IMR-90 (cell line): ENCODE data around the gene TRIM46. TPM values are rescaled to one million over a fixed set of nuclear protein-coding genes. Genes with fewer than 3 reads are reported as not detected.

Experiments
- ATAC-seq: fragments of 200-7000 bp; cut with Tn5 transposase; 2 replicates; pipeline ENCODE4 v1.9.1; 2020; ENCODE audit warnings: low read depth, mild to moderate bottlenecking, moderate library complexity
- BruUV-seq: library from RNA; stranded (reverse); fragments of 400-500 nt; replicated peaks from 2 replicates; lab custom pipeline; 2021; lab: Mats Ljungman, UMichigan
- CTCF ChIA-PET: fragments of 300-600 bp; formaldehyde crosslinking; extraction: SDS; loops from one replicate; lab custom pipeline; 2021; ENCODE audit warnings: antibody characterized with exemption; lab: Yijun Ruan, JAX
- POLR2A ChIA-PET: fragments of 300-600 bp; sonication (Branson Sonifier 250); formaldehyde crosslinking; loops from one replicate; lab custom pipeline; 2022; ENCODE audit warnings: antibody characterized with exemption; ENCODE audit not compliant: unreplicated experiment; lab: Charles Lee
- DNase-seq: peaks from one replicate; pipeline ENCODE4 v3.0.0; 2013
- H2AFZ ChIP-seq: replicated peaks from 2 replicates; pipeline ENCODE3; 2013; ENCODE audit warnings: low read length, mild to moderate bottlenecking; ENCODE audit not compliant: poor library complexity
- H2AK5ac ChIP-seq: 2 replicates; pipeline ENCODE4 v1.6.1; 2013; ENCODE audit warnings: low read depth, low read length, inconsistent platforms
- H2AK9ac ChIP-seq: replicated peaks from 2 replicates; pipeline ENCODE3; 2013; ENCODE audit warnings: mild to moderate bottlenecking, low read depth, low read length, moderate library complexity; ENCODE audit not compliant: poor library complexity
- H2BK120ac ChIP-seq: 2 replicates; pipeline ENCODE4 v1.6.1; 2013; ENCODE audit warnings: low read depth, low read length, inconsistent platforms
- H2BK15ac ChIP-seq: 3 replicates; pipeline ENCODE4 v1.6.1; 2013; ENCODE audit warnings: low read depth, low read length, inconsistent platforms
- H2BK20ac ChIP-seq: 2 replicates; pipeline ENCODE4 v1.6.1; 2013; ENCODE audit warnings: low read depth, mild to moderate bottlenecking, inconsistent platforms, low read length, moderate library complexity
- H2BK5ac ChIP-seq: 2 replicates; pipeline ENCODE4 v1.6.1; 2013; ENCODE audit warnings: mild to moderate bottlenecking, low read depth, low read length, inconsistent platforms; ENCODE audit not compliant: poor library complexity, severe bottlenecking
- H3K14ac ChIP-seq: replicated peaks from 2 replicates; pipeline ENCODE4 v1.6.1; 2013; ENCODE audit warnings: low read depth, low read length, inconsistent platforms
- H3K18ac ChIP-seq: 2 replicates; pipeline ENCODE4 v1.6.1; 2013; ENCODE audit warnings: low read depth, low read length, control low read depth
- H3K23ac ChIP-seq: 2 replicates; pipeline ENCODE4 v1.6.1; 2013; ENCODE audit warnings: low read depth, low read length, inconsistent platforms
- H3K27ac ChIP-seq: 2 replicates; pipeline ENCODE4 v1.5.1; 2013; ENCODE audit warnings: mild to moderate bottlenecking, control low read depth, low read length; ENCODE audit not compliant: insufficient read depth
- H3K27me3 ChIP-seq: 2 replicates; pipeline ENCODE4 v1.6.1; 2013; ENCODE audit warnings: low read length; ENCODE audit not compliant: control insufficient read depth, insufficient read depth
- H3K36me3 ChIP-seq: 2 replicates; pipeline ENCODE4 v1.6.1; 2013; ENCODE audit warnings: low read length, mixed read lengths; ENCODE audit not compliant: control insufficient read depth, insufficient read depth
- H3K4ac ChIP-seq: 2 replicates; pipeline ENCODE4 v1.6.1; 2013; ENCODE audit warnings: low read depth, low read length, inconsistent platforms
- H3K4me1 ChIP-seq: 2 replicates; pipeline ENCODE4 v1.6.1; 2013; ENCODE audit warnings: low read length, mixed read lengths; ENCODE audit not compliant: control insufficient read depth, insufficient read depth
- H3K4me2 ChIP-seq: 2 replicates; pipeline ENCODE4 v1.6.1; 2013; ENCODE audit warnings: low read depth, mild to moderate bottlenecking, control low read depth, low read length, moderate library complexity
- H3K4me3 ChIP-seq: 2 replicates; pipeline ENCODE4 v1.5.1; 2013; ENCODE audit warnings: low read depth, mild to moderate bottlenecking, control low read depth, low read length, moderate library complexity; ENCODE audit not compliant: insufficient read depth
- H3K56ac ChIP-seq: 2 replicates; pipeline ENCODE4 v1.6.1; 2013; ENCODE audit warnings: low read length, inconsistent platforms; ENCODE audit not compliant: insufficient read depth; ENCODE audit errors: extremely low read depth
- H3K79me1 ChIP-seq, 2 experiments: 2 replicates each; pipeline ENCODE4 v1.6.1; 2013; ENCODE audit warnings: low read length in 2 of 2, inconsistent platforms in 1 of 2, low read depth in 1 of 2
- H3K9ac ChIP-seq: 2 replicates; pipeline ENCODE4 v1.6.1; 2013; ENCODE audit warnings: low read depth, low read length, control low read depth
- H3K9me1 ChIP-seq: 2 replicates; pipeline ENCODE4 v1.6.1; 2013; ENCODE audit warnings: low read length, inconsistent platforms; ENCODE audit not compliant: insufficient read depth
- H3K9me3 ChIP-seq: 2 replicates; pipeline ENCODE4 v1.6.1; 2013; ENCODE audit warnings: low read length; ENCODE audit not compliant: control insufficient read depth, insufficient read depth
- H4K20me1 ChIP-seq: 2 replicates; pipeline ENCODE4 v1.6.1; 2013; ENCODE audit warnings: low read length, inconsistent platforms; ENCODE audit not compliant: insufficient read depth
- H4K5ac ChIP-seq: 2 replicates; pipeline ENCODE4 v1.6.1; 2013; ENCODE audit warnings: mild to moderate bottlenecking, low read depth, low read length, control low read depth
- H4K8ac ChIP-seq, 2 experiments: 2 replicates each; pipeline ENCODE4 v1.6.1; 2013; ENCODE audit warnings: low read depth in 2 of 2, low read length in 2 of 2, control low read depth in 1 of 2, inconsistent platforms in 1 of 2
- H4K91ac ChIP-seq: 2 replicates; pipeline ENCODE4 v1.6.1; 2013; ENCODE audit warnings: low read depth, low read length, inconsistent platforms; ENCODE audit not compliant: insufficient read depth
- BHLHE40 ChIP-seq: fragments of 150-350 bp; IDR thresholded peaks from 2 replicates; pipeline ENCODE4 v1.6.1; 2016; ENCODE audit warnings: mild to moderate bottlenecking, low read depth, low read length
- CEBPB ChIP-seq: IDR thresholded peaks from 2 replicates; pipeline ENCODE4 v1.6.1; 2012; ENCODE audit warnings: low read depth, low read length, improper control_type of control experiment
- ELK1 ChIP-seq: fragments of 150-350 bp; IDR thresholded peaks from 2 replicates; pipeline ENCODE4 v1.6.1; 2016; ENCODE audit warnings: low read depth, mild to moderate bottlenecking, low read length, moderate library complexity, borderline replicate concordance
- FOS ChIP-seq: fragments of 150-350 bp; IDR thresholded peaks from 2 replicates; pipeline ENCODE4 v1.6.1; 2016; ENCODE audit warnings: low read depth, low read length
- MAFK ChIP-seq: IDR thresholded peaks from 2 replicates; pipeline ENCODE4 v1.6.1; 2012; ENCODE audit warnings: low read depth, low read length, improper control_type of control experiment
- MAZ ChIP-seq: IDR thresholded peaks from 2 replicates; pipeline ENCODE4 v1.6.1; 2012; ENCODE audit warnings: low read depth, mild to moderate bottlenecking, low read length, improper control_type of control experiment, moderate library complexity, borderline replicate concordance
- MXI1 ChIP-seq: IDR thresholded peaks from 2 replicates; pipeline ENCODE4 v1.6.1; 2012; ENCODE audit warnings: low read depth, mild to moderate bottlenecking, low read length, moderate library complexity, borderline replicate concordance
- NFE2L2 ChIP-seq: fragments of 150-350 bp; IDR thresholded peaks from 2 replicates; pipeline ENCODE4 v1.6.1; 2016; ENCODE audit warnings: low read depth, mild to moderate bottlenecking, low read length
- POLR2A ChIP-seq: IDR thresholded peaks from 2 replicates; pipeline ENCODE4 v1.6.1; 2012; ENCODE audit warnings: mild to moderate bottlenecking, low read depth, low read length
- RFX5 ChIP-seq: IDR thresholded peaks from 2 replicates; pipeline ENCODE4 v1.8.0; 2012; ENCODE audit warnings: low read depth, mild to moderate bottlenecking, low read length, moderate library complexity
- SMC3 ChIP-seq: fragments of 150-350 bp; IDR thresholded peaks from 2 replicates; pipeline ENCODE4 v1.6.1; 2016; ENCODE audit warnings: low read depth, mild to moderate bottlenecking, antibody characterized with exemption, low read length, moderate library complexity
- WGBS, 2 experiments: methylation state at CpG; one replicate each; pipeline versions ENCODE4 v1.1.5 to v1.1.7; 2013; ENCODE audit warnings: missing lambda C conversion rate in 2 of 2; ENCODE audit not compliant: insufficient read length in 1 of 2; ENCODE audit errors: extremely low coverage in 2 of 2; 5-methylcytosine and 5-hydroxymethylcytosine counted together
- dilution Hi-C: fragments of 300-500 bp; cut with HindIII; formaldehyde crosslinking; loops from one replicate; pipeline ENCODE4 v1.14.3; 2018; ENCODE audit warnings: low sequenced_read_pairs; ENCODE audit not compliant: unreplicated experiment
- in situ Hi-C: fragments of 300-500 bp; cut with MboI; formaldehyde crosslinking; loops from 3 replicates; pipeline ENCODE4 v1.14.3; 2019; ENCODE audit warnings: low sequenced_read_pairs, inconsistent platforms, mixed read lengths
- intact Hi-C: fragments of 100-400 bp; cut with micrococcal nuclease; formaldehyde crosslinking; loops from 2 replicates; pipeline ENCODE4 v1.10.0; 2022
- polyA plus RNA-seq, 3 experiments: library from polyadenylated mRNA; depleted of rRNA; stranded (reverse); fragments of >200 nt; gene quantifications; 2 replicates each; pipeline ENCODE4 v1.2.3, GENCODE V29; 2012; ENCODE audit warnings: low replicate concordance in 1 of 3
- total RNA-seq: library from RNA; depleted of rRNA; stranded (reverse); fragments of >200 nt; gene quantifications from 2 replicates; pipeline ENCODE4 v1.2.3, GENCODE V29; 2012
- TF ChIP-seq, protein P1 (sequence below): fragments of 150-350 bp; IDR thresholded peaks from 2 replicates; pipeline ENCODE4 v1.6.1; 2017; ENCODE audit warnings: mild to moderate bottlenecking, antibody characterized with exemption, low read length, low read depth

The TRIM46 gene
- total and polyA plus RNA-seq, 2 of the 4 experiments (the other 2 are of a cell fraction): 2.3 to 6.2 TPM

DNA sequence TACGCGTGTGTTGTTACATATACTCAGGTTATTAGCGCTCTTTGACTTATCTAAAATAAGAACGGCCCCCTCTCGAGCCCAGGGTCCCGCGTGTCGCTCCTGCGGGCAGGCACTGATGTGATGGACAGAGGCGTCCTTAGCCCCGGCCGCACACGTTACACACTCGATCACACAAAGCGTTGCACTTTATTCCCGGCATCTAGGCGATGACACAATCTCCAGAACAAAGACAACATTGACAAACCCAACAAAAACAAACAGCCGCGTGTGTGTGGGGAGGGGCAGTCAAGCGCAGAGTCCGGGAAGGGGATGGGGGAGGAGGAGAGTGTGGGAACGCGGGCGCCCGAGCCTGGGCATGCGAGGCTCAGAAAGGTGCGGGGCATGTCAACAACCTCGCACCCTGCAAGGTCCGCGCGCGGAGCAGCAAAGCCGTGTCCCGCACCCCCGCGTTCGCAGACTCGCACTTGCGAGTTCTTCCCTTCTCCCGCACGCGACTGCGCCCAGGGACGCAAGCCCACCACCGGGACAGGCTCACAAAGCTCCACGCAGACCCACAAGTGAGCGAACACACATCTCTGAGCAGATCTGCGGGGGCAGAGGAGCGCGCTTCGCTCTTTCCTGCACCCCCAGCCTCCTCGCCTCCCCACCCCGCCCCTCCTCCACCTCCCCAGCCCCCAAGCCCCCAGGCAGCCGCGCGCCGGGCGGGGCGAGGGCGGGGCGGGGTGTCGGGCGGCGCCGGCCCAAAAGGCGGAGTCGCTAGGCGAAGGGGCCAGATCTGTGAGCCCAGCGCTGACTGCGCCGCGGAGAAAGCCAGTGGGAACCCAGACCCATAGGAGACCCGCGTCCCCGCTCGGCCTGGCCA, 46.3 kb upstream of the TRIM46 start, which contains the start of gene EFNA1:
EFNA1 (plus strand) TSS at position 772 of the 862 bp plus-strand sequence. CDS start 102 bp downstream, outside the sequence.
- H4K20me1 ChIP-seq: peaks cover 2% of the 10 kb centered on the region
- H2BK5ac ChIP-seq: no peak within 1 kb of the TSS
- TF ChIP-seq MAFK (no peak), NFE2L2 (no peak), ELK1 (no peak), MXI1 (no peak), RFX5 (no peak), CEBPB (peak; percentile 74), POLR2A (no peak), BHLHE40 (peak; percentile 3; the same call in 1 of the 2 replicates), FOS (no peak), MAZ (peak; percentile 24; the same call in 1 of the 2 replicates), SMC3 (no peak)
- TF ChIP-seq, protein P1, sequence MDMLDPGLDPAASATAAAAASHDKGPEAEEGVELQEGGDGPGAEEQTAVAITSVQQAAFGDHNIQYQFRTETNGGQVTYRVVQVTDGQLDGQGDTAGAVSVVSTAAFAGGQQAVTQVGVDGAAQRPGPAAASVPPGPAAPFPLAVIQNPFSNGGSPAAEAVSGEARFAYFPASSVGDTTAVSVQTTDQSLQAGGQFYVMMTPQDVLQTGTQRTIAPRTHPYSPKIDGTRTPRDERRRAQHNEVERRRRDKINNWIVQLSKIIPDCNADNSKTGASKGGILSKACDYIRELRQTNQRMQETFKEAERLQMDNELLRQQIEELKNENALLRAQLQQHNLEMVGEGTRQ: no peak
- H4K8ac ChIP-seq: no peak within 1 kb of the TSS
- ChIA-PET POLR2A (no interaction called here), CTCF (interaction anchor here (0.6 kb wide), 1 partner anchor 762 kb away, joined by 3 read pairs; no protein-coding TSS in a partner anchor)
- WGBS, 2 experiments: 1% methylated on average over 31 of the region's 76 CpGs; no CpG with 5 or more reads in 1 of the 2 experiments
- DNase-seq (peak; percentile 57), ATAC-seq (peak; percentile 85)
- H4K91ac ChIP-seq: no peak within 1 kb of the TSS
- peak within 1 kb of the TSS; percentile 88 for H2AFZ ChIP-seq
- peak within 1 kb of the TSS; percentile 94 for H3K4me2 ChIP-seq
- H3K9me1 ChIP-seq: peaks cover 8% of the 10 kb centered on the region; the same call in 1 of the 2 replicates
- no peaks in the 10 kb centered on the region for H3K79me1 ChIP-seq
- dilution Hi-C loops (no loop called here), intact Hi-C loops (loop anchor here (5.0 kb wide), 1 partner anchor 35 kb away; no protein-coding TSS in a partner anchor), in situ Hi-C loops (no loop called here)
- H3K56ac ChIP-seq: no peak within 1 kb of the TSS
- H3K4me3 ChIP-seq: peak within 1 kb of the TSS; percentile 47
- H4K5ac ChIP-seq: no peak within 1 kb of the TSS; the same call in 1 of the 2 replicates
- no peak within 1 kb of the TSS for H2AK5ac ChIP-seq
- no peak within 1 kb of the TSS; the same call in 1 of the 2 replicates for H3K18ac ChIP-seq
- no peak within 1 kb of the TSS for H2BK20ac ChIP-seq
- H3K27me3 ChIP-seq: peaks cover 42% of the 10 kb centered on the region
- H3K4me1 ChIP-seq: peaks cover 22% of the 10 kb centered on the region
- H2BK15ac ChIP-seq: no peak within 1 kb of the TSS
- no peaks in the 10 kb centered on the region for H3K9me3 ChIP-seq
- BruUV-seq: no TSS peak
- no peak within 1 kb of the TSS for H2BK120ac ChIP-seq
- H3K27ac ChIP-seq: no peak within 1 kb of the TSS; the same call in 1 of the 2 replicates
- peaks cover 2% of the 10 kb centered on the region; the same call in 1 of the 2 replicates for H3K36me3 ChIP-seq
- H3K4ac ChIP-seq: no peak within 1 kb of the TSS; the same call in 1 of the 2 replicates
- peak within 1 kb of the TSS; percentile 75 for H3K23ac ChIP-seq
- H3K14ac ChIP-seq: no peak within 1 kb of the TSS
- peak within 1 kb of the TSS; percentile 70 for H3K9ac ChIP-seq
- H2AK9ac ChIP-seq: peak within 1 kb of the TSS; percentile 79
